ENCODE results near the gene COL2A1. TPM values are rescaled to one million over a fixed set of nuclear protein-coding genes. Genes with fewer than 3 reads are reported as not detected.

The COL2A1 gene
- total and polyA plus RNA-seq, 2 experiments from 2014 or later = not detected

GRCh38 chr12:47941475-47941780 is 62.8 kb downstream of the COL2A1 start:
- H2AFZ ChIP-seq = no peak overlapping the region
- in situ Hi-C loops (cut with MboI) = no loop called here
- no peaks in the 10 kb centered on the region for H3K36me3 ChIP-seq (ENCODE audit: low read depth)
- no peak overlapping the region for H3K9ac ChIP-seq
- H3K27me3 ChIP-seq (replicated peaks; ENCODE audit: insufficient read depth) = no peaks in the 10 kb centered on the region
- H3F3A ChIP-seq (ENCODE audit: insufficient read depth) = no peaks in the 10 kb centered on the region
- H4K20me1 ChIP-seq (ENCODE audit: insufficient read depth) = no peaks in the 10 kb centered on the region
- TF ChIP-seq EZH2phosphoT487 (IDR thresholded peaks at IDR 0.05; ENCODE audit: insufficient read depth, low read depth) (no peak), EZH2 (IDR thresholded peaks at IDR 0.05; ENCODE audit: insufficient read depth, poor library complexity, severe bottlenecking) (no peak)
- WGBS, 2 experiments (ENCODE audit: low coverage in 1 of 2, low lambda C conversion rate in 2 of 2, missing lambda C conversion rate in 2 of 2) = 83 to 87% methylated on average over 9 of the region's 9 CpGs
- no peak overlapping the region for H3K27ac ChIP-seq
- no peak overlapping the region for H3K4me3 ChIP-seq
- peaks cover 12% of the 10 kb centered on the region for H3K4me1 ChIP-seq (ENCODE audit: insufficient read depth)
- H3K4me2 ChIP-seq (ENCODE audit: unreplicated experiment) = no peak overlapping the region
- no peak for DNase-seq
- H3K79me2 ChIP-seq (ENCODE audit: insufficient read depth) = no peaks in the 10 kb centered on the region
- H3K9me3 ChIP-seq (ENCODE audit: low read depth) = no peaks in the 10 kb centered on the region
- H3K9me2 ChIP-seq (ENCODE audit: insufficient read depth) = no peaks in the 10 kb centered on the region

GRCh38 chr12:47940773-47941474 is 63.4 kb downstream of the COL2A1 start:
- TF ChIP-seq EZH2phosphoT487 (IDR thresholded peaks at IDR 0.05; ENCODE audit: insufficient read depth, low read depth) (no peak), EZH2 (IDR thresholded peaks at IDR 0.05; ENCODE audit: insufficient read depth, poor library complexity, severe bottlenecking) (no peak)
- H3K4me1 ChIP-seq (ENCODE audit: insufficient read depth) = peaks cover 8% of the 10 kb centered on the region

GRCh38 chr12:47939009-47939601 is 65.2 kb downstream of the COL2A1 start:
- WGBS, 2 experiments (ENCODE audit: low coverage in 1 of 2, low lambda C conversion rate in 2 of 2, missing lambda C conversion rate in 2 of 2) = 88 to 94% methylated on average over 4 to 6 of the region's 6 CpGs
- H3K4me2 ChIP-seq (ENCODE audit: unreplicated experiment) = no peak overlapping the region
- H3K4me3 ChIP-seq = no peak overlapping the region
- H3K36me3 ChIP-seq (ENCODE audit: low read depth) = no peaks in the 10 kb centered on the region
- in situ Hi-C loops (cut with MboI) = no loop called here
- H3K27me3 ChIP-seq (replicated peaks; ENCODE audit: insufficient read depth) = no peaks in the 10 kb centered on the region
- H3F3A ChIP-seq (ENCODE audit: insufficient read depth) = peaks cover 10% of the 10 kb centered on the region
- TF ChIP-seq EZH2 (IDR thresholded peaks at IDR 0.05; ENCODE audit: insufficient read depth, poor library complexity, severe bottlenecking) (no peak), EZH2phosphoT487 (IDR thresholded peaks at IDR 0.05; ENCODE audit: insufficient read depth, low read depth) (no peak)
- DNase-seq = no peak
- no peaks in the 10 kb centered on the region for H4K20me1 ChIP-seq (ENCODE audit: insufficient read depth)
- no peak overlapping the region for H3K9ac ChIP-seq
- no peaks in the 10 kb centered on the region for H3K79me2 ChIP-seq (ENCODE audit: insufficient read depth)
- peaks cover 15% of the 10 kb centered on the region for H3K4me1 ChIP-seq (ENCODE audit: insufficient read depth)
- H3K27ac ChIP-seq = no peak overlapping the region
- H3K9me3 ChIP-seq (ENCODE audit: low read depth) = no peaks in the 10 kb centered on the region
- H3K9me2 ChIP-seq (ENCODE audit: insufficient read depth) = no peaks in the 10 kb centered on the region
- H2AFZ ChIP-seq = no peak overlapping the region

More at GRCh38 chr12:47940773-47941474, 63.4 kb downstream of the COL2A1 start:
- H2AFZ ChIP-seq = no peak overlapping the region
- WGBS, 2 experiments (ENCODE audit: low coverage in 1 of 2, low lambda C conversion rate in 2 of 2, missing lambda C conversion rate in 2 of 2) = 88 to 94% methylated on average over 10 of the region's 10 CpGs
- no peaks in the 10 kb centered on the region for H3K79me2 ChIP-seq (ENCODE audit: insufficient read depth)
- H3K9me3 ChIP-seq (ENCODE audit: low read depth) = no peaks in the 10 kb centered on the region
- H3K4me3 ChIP-seq = no peak overlapping the region
- H3K9me2 ChIP-seq (ENCODE audit: insufficient read depth) = no peaks in the 10 kb centered on the region
- in situ Hi-C loops (cut with MboI) = no loop called here
- no peak for DNase-seq
- H3K36me3 ChIP-seq (ENCODE audit: low read depth) = no peaks in the 10 kb centered on the region
- no peak overlapping the region for H3K9ac ChIP-seq
- H3K4me2 ChIP-seq (ENCODE audit: unreplicated experiment) = no peak overlapping the region
- H3K27ac ChIP-seq = no peak overlapping the region
- no peaks in the 10 kb centered on the region for H3K27me3 ChIP-seq (replicated peaks; ENCODE audit: insufficient read depth)
- no peaks in the 10 kb centered on the region for H4K20me1 ChIP-seq (ENCODE audit: insufficient read depth)
- H3F3A ChIP-seq (ENCODE audit: insufficient read depth) = peaks cover 2% of the 10 kb centered on the region

DNA sequence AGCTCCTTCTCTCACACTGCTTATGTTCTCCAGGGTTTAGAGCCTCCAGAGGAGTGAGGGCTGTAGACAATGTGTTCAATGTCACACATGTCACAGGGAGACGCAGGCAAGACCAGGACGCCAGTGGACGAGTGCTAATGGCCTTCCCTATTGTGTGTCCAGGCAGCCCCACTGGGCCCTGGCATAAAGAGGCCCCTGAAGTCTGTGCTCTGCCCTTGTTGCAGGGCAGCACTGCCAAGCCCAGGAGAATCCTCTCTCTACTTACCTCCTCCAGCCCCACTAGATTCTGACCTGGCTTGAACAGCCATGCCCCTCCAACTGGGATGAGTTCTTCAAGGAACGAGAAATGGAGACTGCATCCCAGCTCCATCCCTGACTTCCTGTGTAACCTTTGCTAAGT is 65.7 kb downstream of the COL2A1 start:
- Histone ChIP-seq H3K4me1 (ENCODE audit: insufficient read depth) (peaks cover 15% of the 10 kb centered on the region), H3K79me2 (ENCODE audit: insufficient read depth) (no peaks in the 10 kb centered on the region), H2AFZ (no peak overlapping the region), H3K4me3 (no peak overlapping the region), H3K9me2 (ENCODE audit: insufficient read depth) (no peaks in the 10 kb centered on the region), H3F3A (ENCODE audit: insufficient read depth) (peaks cover 10% of the 10 kb centered on the region), H3K4me2 (ENCODE audit: unreplicated experiment) (no peak overlapping the region), H4K20me1 (ENCODE audit: insufficient read depth) (no peaks in the 10 kb centered on the region), H3K9ac (no peak overlapping the region), H3K36me3 (ENCODE audit: low read depth) (no peaks in the 10 kb centered on the region), H3K9me3 (ENCODE audit: low read depth) (no peaks in the 10 kb centered on the region), H3K27me3 (replicated peaks; ENCODE audit: insufficient read depth) (no peaks in the 10 kb centered on the region), H3K27ac (no peak overlapping the region)
- in situ Hi-C loops (cut with MboI) = no loop called here
- TF ChIP-seq EZH2 (IDR thresholded peaks at IDR 0.05; ENCODE audit: insufficient read depth, poor library complexity, severe bottlenecking) (no peak), EZH2phosphoT487 (IDR thresholded peaks at IDR 0.05; ENCODE audit: insufficient read depth, low read depth) (no peak)
- no peak for DNase-seq
- 97% methylated on average over 4 of the region's 4 CpGs for WGBS, 2 experiments (ENCODE audit: low coverage in 1 of 2, low lambda C conversion rate in 2 of 2, missing lambda C conversion rate in 2 of 2)
